CD4-positive, alpha-beta T cell treated with Interleukin-12 subunit alpha and Interleukin-12 subunit beta, for 1 hour (primary cell): ENCODE data around the gene DUSP14.
"Not testable (repeated sequence)": the region's sequence is repeated elsewhere in the genome, so short reads cannot be mapped to it uniquely, and the experiment has no call there.

Source experiments
- DNase-seq: peaks from one replicate; pipeline ENCODE4 v3.0.0-alpha.2; 2020

The DUSP14 gene

GRCh38 chr17:37489197-37490001 is at the start of gene DUSP14:
Gene DUSP14 (plus strand): TSS chr17:37489891. CDS start chr17:37512273, 22,382 bp downstream.
- DNase-seq: peak; percentile 87

GRCh38 chr17:37440424-37440823 is 49.3 kb upstream of the DUSP14 start:
- DNase-seq: no peak

GRCh38 chr17:37441369-37442014 is 48.2 kb upstream of the DUSP14 start:
- DNase-seq: not testable (repeated sequence)

GRCh38 chr17:37446027-37446426 is 43.7 kb upstream of the DUSP14 start:
- DNase-seq: no peak

GRCh38 chr17:37447641-37448040 is 42.0 kb upstream of the DUSP14 start:
- DNase-seq: no peak

- DNase-seq: no peak
Measured at GRCh38 chr17:37450112-37450511, 39.6 kb upstream of the DUSP14 start.

GRCh38 chr17:37457801-37458200 is 31.9 kb upstream of the DUSP14 start:
- DNase-seq: not testable (repeated sequence)

GRCh38 chr17:37458805-37459204 is 30.9 kb upstream of the DUSP14 start:
- DNase-seq: no peak

GRCh38 chr17:37461668-37462067 is 28.0 kb upstream of the DUSP14 start:
- no peak for DNase-seq

- no peak for DNase-seq
Measured at GRCh38 chr17:37462492-37462891, 27.2 kb upstream of the DUSP14 start.

- DNase-seq: no peak
Measured at GRCh38 chr17:37463039-37463438, 26.7 kb upstream of the DUSP14 start.

- no peak for DNase-seq
Measured at GRCh38 chr17:37465069-37465616, 24.5 kb upstream of the DUSP14 start.

- no peak for DNase-seq
Measured at GRCh38 chr17:37466471-37466870, 23.2 kb upstream of the DUSP14 start.

GRCh38 chr17:37470181-37470580 is 19.5 kb upstream of the DUSP14 start:
- DNase-seq: no peak

GRCh38 chr17:37475731-37476420 is 13.8 kb upstream of the DUSP14 start:
- DNase-seq: no peak

- DNase-seq: no peak
Measured at GRCh38 chr17:37476431-37477120, 13.1 kb upstream of the DUSP14 start.

- no peak for DNase-seq
Measured at GRCh38 chr17:37478187-37478586, 11.5 kb upstream of the DUSP14 start.

- DNase-seq: no peak
Measured at GRCh38 chr17:37479025-37479424, 10.7 kb upstream of the DUSP14 start.

GRCh38 chr17:37480427-37480826 is 9.3 kb upstream of the DUSP14 start:
- DNase-seq: no peak

GRCh38 chr17:37481001-37481665 is 8.6 kb upstream of the DUSP14 start:
- DNase-seq: no peak

GRCh38 chr17:37483311-37484039 is 6.2 kb upstream of the DUSP14 start:
- no peak for DNase-seq
